ENCODE results near the gene SPDYE6. TPM values are rescaled to one million over a fixed set of nuclear protein-coding genes. Genes with fewer than 3 reads are reported as not detected.
"Not testable (repeated sequence)": the region's sequence is repeated elsewhere in the genome, so short reads cannot be mapped to it uniquely, and the experiment has no call there.

SPDYE6 gene
- total RNA-seq, 1 experiment from 2014 or later, result not detected

GRCh38 chr7:102370038-102370437 lies 13.8 kb upstream of the SPDYE6 start:
- RAD21 ChIA-PET (ENCODE audit: low non-redundant PET in 1 of 2, low total read pairs in 2 of 2, uncharacterized antibody in 2 of 2, unreplicated experiment in 2 of 2); H3K9me2 ChIP-seq (ENCODE audit: insufficient read depth); intact Hi-C loops (cut with micrococcal nuclease); H4K20me1 ChIP-seq (ENCODE audit: insufficient read depth); H3K4me3 ChIP-seq (replicated peaks in 1 of 2; ENCODE audit: low read depth in 1 of 2, low read length in 2 of 2); H3K27me3 ChIP-seq (ENCODE audit: insufficient read depth, low read length); CTCF ChIA-PET; H3K4me1 ChIP-seq (ENCODE audit: control insufficient read depth in 1 of 2, insufficient read depth in 2 of 2, low read length in 2 of 2); H3K4me2 ChIP-seq (ENCODE audit: low read length); H3K27ac ChIP-seq (ENCODE audit: low read depth, low read length); ATAC-seq; H3K9me3 ChIP-seq (ENCODE audit: control insufficient read depth in 1 of 2, insufficient read depth in 1 of 2, low read depth in 1 of 2, low read length in 2 of 2); DNase-seq (ENCODE audit: low read depth, low spot score); H3K9ac ChIP-seq (ENCODE audit: low read length); POLR2A ChIA-PET; BruUV-seq (replicated peaks); H2AFZ ChIP-seq (ENCODE audit: low read depth, low read length, poor library complexity, severe bottlenecking); H3K36me3 ChIP-seq (ENCODE audit: control insufficient read depth in 1 of 2, insufficient read depth in 2 of 2, low read length in 2 of 2): not testable (repeated sequence)
- peaks cover 47% of the 10 kb centered on the region for H3K79me2 ChIP-seq (ENCODE audit: insufficient read depth, low read length)

DNA sequence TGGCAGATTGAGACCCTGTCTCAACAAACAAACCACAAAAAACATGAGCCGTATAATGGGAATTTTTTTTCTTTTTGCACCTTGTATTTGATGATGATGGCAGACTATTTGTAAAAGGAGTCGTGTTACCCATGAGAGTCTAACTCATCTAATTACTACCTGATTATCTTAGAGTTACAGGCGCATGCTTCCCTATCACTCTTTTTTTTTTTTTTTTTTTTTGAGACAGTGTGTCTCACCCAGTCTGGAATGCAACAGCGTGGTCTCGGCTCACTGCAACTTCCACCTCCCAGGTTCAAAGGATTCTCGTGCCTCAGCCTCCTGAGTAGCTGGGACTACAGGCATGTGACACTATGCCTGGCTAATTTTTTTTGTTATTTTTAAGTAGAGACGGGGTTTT lies 9.1 kb upstream of the SPDYE6 start:
- H3K4me3 ChIP-seq (replicated peaks in 1 of 2; ENCODE audit: low read depth in 1 of 2, low read length in 2 of 2); H4K20me1 ChIP-seq (ENCODE audit: insufficient read depth); H3K27ac ChIP-seq (ENCODE audit: low read depth, low read length); H3K27me3 ChIP-seq (ENCODE audit: insufficient read depth, low read length); H3K36me3 ChIP-seq (ENCODE audit: control insufficient read depth in 1 of 2, insufficient read depth in 2 of 2, low read length in 2 of 2); H3K4me1 ChIP-seq (ENCODE audit: control insufficient read depth in 1 of 2, insufficient read depth in 2 of 2, low read length in 2 of 2); H3K9me3 ChIP-seq (ENCODE audit: control insufficient read depth in 1 of 2, insufficient read depth in 1 of 2, low read depth in 1 of 2, low read length in 2 of 2); intact Hi-C loops (cut with micrococcal nuclease); H3K4me2 ChIP-seq (ENCODE audit: low read length); H3K9ac ChIP-seq (ENCODE audit: low read length); DNase-seq (ENCODE audit: low read depth, low spot score); H2AFZ ChIP-seq (ENCODE audit: low read depth, low read length, poor library complexity, severe bottlenecking); ATAC-seq; CTCF ChIA-PET; RAD21 ChIA-PET (ENCODE audit: low non-redundant PET in 1 of 2, low total read pairs in 2 of 2, uncharacterized antibody in 2 of 2, unreplicated experiment in 2 of 2); BruUV-seq (replicated peaks); H3K9me2 ChIP-seq (ENCODE audit: insufficient read depth): not testable (repeated sequence)
- peaks cover 38% of the 10 kb centered on the region for H3K79me2 ChIP-seq (ENCODE audit: insufficient read depth, low read length)
- POLR2A ChIA-PET, result interaction anchor here (0.7 kb wide), 1 partner anchor 82 kb away, joined by 3 read pairs; no protein-coding TSS in a partner anchor

GRCh38 chr7:102364394-102364886 lies 8.2 kb upstream of the SPDYE6 start:
- TSS peak; percentile 42 for BruUV-seq (replicated peaks)
- Histone ChIP-seq H3K27ac (ENCODE audit: low read depth, low read length) (peak overlapping the region; percentile 67), H3K79me2 (ENCODE audit: insufficient read depth, low read length) (peaks cover 30% of the 10 kb centered on the region), H3K9ac (ENCODE audit: low read length) (peak overlapping the region; percentile 79), H3K4me2 (ENCODE audit: low read length) (peak overlapping the region; percentile 61), H3K4me3 (replicated peaks in 1 of 2; ENCODE audit: low read depth in 1 of 2, low read length in 2 of 2) (peak overlapping the region; percentile 60 to 71)
- DNase-seq (ENCODE audit: low read depth, low spot score); CTCF ChIA-PET; H3K4me1 ChIP-seq (ENCODE audit: control insufficient read depth in 1 of 2, insufficient read depth in 2 of 2, low read length in 2 of 2); H4K20me1 ChIP-seq (ENCODE audit: insufficient read depth); H3K27me3 ChIP-seq (ENCODE audit: insufficient read depth, low read length); RAD21 ChIA-PET (ENCODE audit: low non-redundant PET in 1 of 2, low total read pairs in 2 of 2, uncharacterized antibody in 2 of 2, unreplicated experiment in 2 of 2); ATAC-seq; H2AFZ ChIP-seq (ENCODE audit: low read depth, low read length, poor library complexity, severe bottlenecking); H3K9me2 ChIP-seq (ENCODE audit: insufficient read depth); POLR2A ChIA-PET; H3K36me3 ChIP-seq (ENCODE audit: control insufficient read depth in 1 of 2, insufficient read depth in 2 of 2, low read length in 2 of 2); H3K9me3 ChIP-seq (ENCODE audit: control insufficient read depth in 1 of 2, insufficient read depth in 1 of 2, low read depth in 1 of 2, low read length in 2 of 2); intact Hi-C loops (cut with micrococcal nuclease): not testable (repeated sequence)
